IMR-90 (cell line): ENCODE results near the gene KLHL14. TPM values are rescaled to one million over a fixed set of nuclear protein-coding genes. Genes with fewer than 3 reads are reported as not detected.

Experiments used
- ATAC-seq: fragments of 200-7000 bp; cut with Tn5 transposase; 2 replicates; pipeline ENCODE4 v1.9.1; 2020; ENCODE audit warnings: low read depth, mild to moderate bottlenecking, moderate library complexity
- BruUV-seq: library from RNA; stranded (reverse); fragments of 400-500 nt; replicated peaks from 2 replicates; lab custom pipeline; 2021; lab: Mats Ljungman, UMichigan
- CTCF ChIA-PET: fragments of 300-600 bp; formaldehyde crosslinking; extraction: SDS; loops from one replicate; lab custom pipeline; 2021; ENCODE audit warnings: antibody characterized with exemption; lab: Yijun Ruan, JAX
- POLR2A ChIA-PET: fragments of 300-600 bp; sonication (Branson Sonifier 250); formaldehyde crosslinking; loops from one replicate; lab custom pipeline; 2022; ENCODE audit warnings: antibody characterized with exemption; ENCODE audit not compliant: unreplicated experiment; lab: Charles Lee
- DNase-seq: peaks from one replicate; pipeline ENCODE4 v3.0.0; 2013
- H2AFZ ChIP-seq: replicated peaks from 2 replicates; pipeline ENCODE3; 2013; ENCODE audit warnings: low read length, mild to moderate bottlenecking; ENCODE audit not compliant: poor library complexity
- H2AK5ac ChIP-seq: 2 replicates; pipeline ENCODE4 v1.6.1; 2013; ENCODE audit warnings: low read depth, low read length, inconsistent platforms
- H2AK9ac ChIP-seq: replicated peaks from 2 replicates; pipeline ENCODE3; 2013; ENCODE audit warnings: mild to moderate bottlenecking, low read depth, low read length, moderate library complexity; ENCODE audit not compliant: poor library complexity
- H2BK120ac ChIP-seq: 2 replicates; pipeline ENCODE4 v1.6.1; 2013; ENCODE audit warnings: low read depth, low read length, inconsistent platforms
- H2BK15ac ChIP-seq: 3 replicates; pipeline ENCODE4 v1.6.1; 2013; ENCODE audit warnings: low read depth, low read length, inconsistent platforms
- H2BK20ac ChIP-seq: 2 replicates; pipeline ENCODE4 v1.6.1; 2013; ENCODE audit warnings: low read depth, mild to moderate bottlenecking, inconsistent platforms, low read length, moderate library complexity
- H2BK5ac ChIP-seq: 2 replicates; pipeline ENCODE4 v1.6.1; 2013; ENCODE audit warnings: mild to moderate bottlenecking, low read depth, low read length, inconsistent platforms; ENCODE audit not compliant: poor library complexity, severe bottlenecking
- H3K14ac ChIP-seq: replicated peaks from 2 replicates; pipeline ENCODE4 v1.6.1; 2013; ENCODE audit warnings: low read depth, low read length, inconsistent platforms
- H3K18ac ChIP-seq: 2 replicates; pipeline ENCODE4 v1.6.1; 2013; ENCODE audit warnings: low read depth, low read length, control low read depth
- H3K23ac ChIP-seq: 2 replicates; pipeline ENCODE4 v1.6.1; 2013; ENCODE audit warnings: low read depth, low read length, inconsistent platforms
- H3K27ac ChIP-seq: 2 replicates; pipeline ENCODE4 v1.5.1; 2013; ENCODE audit warnings: mild to moderate bottlenecking, control low read depth, low read length; ENCODE audit not compliant: insufficient read depth
- H3K27me3 ChIP-seq: 2 replicates; pipeline ENCODE4 v1.6.1; 2013; ENCODE audit warnings: low read length; ENCODE audit not compliant: control insufficient read depth, insufficient read depth
- H3K36me3 ChIP-seq: 2 replicates; pipeline ENCODE4 v1.6.1; 2013; ENCODE audit warnings: low read length, mixed read lengths; ENCODE audit not compliant: control insufficient read depth, insufficient read depth
- H3K4ac ChIP-seq: 2 replicates; pipeline ENCODE4 v1.6.1; 2013; ENCODE audit warnings: low read depth, low read length, inconsistent platforms
- H3K4me1 ChIP-seq: 2 replicates; pipeline ENCODE4 v1.6.1; 2013; ENCODE audit warnings: low read length, mixed read lengths; ENCODE audit not compliant: control insufficient read depth, insufficient read depth
- H3K4me2 ChIP-seq: 2 replicates; pipeline ENCODE4 v1.6.1; 2013; ENCODE audit warnings: low read depth, mild to moderate bottlenecking, control low read depth, low read length, moderate library complexity
- H3K4me3 ChIP-seq: 2 replicates; pipeline ENCODE4 v1.5.1; 2013; ENCODE audit warnings: low read depth, mild to moderate bottlenecking, control low read depth, low read length, moderate library complexity; ENCODE audit not compliant: insufficient read depth
- H3K56ac ChIP-seq: 2 replicates; pipeline ENCODE4 v1.6.1; 2013; ENCODE audit warnings: low read length, inconsistent platforms; ENCODE audit not compliant: insufficient read depth; ENCODE audit errors: extremely low read depth
- H3K79me1 ChIP-seq, 2 experiments: 2 replicates each; pipeline ENCODE4 v1.6.1; 2013; ENCODE audit warnings: low read length in 2 of 2, inconsistent platforms in 1 of 2, low read depth in 1 of 2
- H3K9ac ChIP-seq: 2 replicates; pipeline ENCODE4 v1.6.1; 2013; ENCODE audit warnings: low read depth, low read length, control low read depth
- H3K9me1 ChIP-seq: 2 replicates; pipeline ENCODE4 v1.6.1; 2013; ENCODE audit warnings: low read length, inconsistent platforms; ENCODE audit not compliant: insufficient read depth
- H3K9me3 ChIP-seq: 2 replicates; pipeline ENCODE4 v1.6.1; 2013; ENCODE audit warnings: low read length; ENCODE audit not compliant: control insufficient read depth, insufficient read depth
- H4K20me1 ChIP-seq: 2 replicates; pipeline ENCODE4 v1.6.1; 2013; ENCODE audit warnings: low read length, inconsistent platforms; ENCODE audit not compliant: insufficient read depth
- H4K5ac ChIP-seq: 2 replicates; pipeline ENCODE4 v1.6.1; 2013; ENCODE audit warnings: mild to moderate bottlenecking, low read depth, low read length, control low read depth
- H4K8ac ChIP-seq, 2 experiments: 2 replicates each; pipeline ENCODE4 v1.6.1; 2013; ENCODE audit warnings: low read depth in 2 of 2, low read length in 2 of 2, control low read depth in 1 of 2, inconsistent platforms in 1 of 2
- H4K91ac ChIP-seq: 2 replicates; pipeline ENCODE4 v1.6.1; 2013; ENCODE audit warnings: low read depth, low read length, inconsistent platforms; ENCODE audit not compliant: insufficient read depth
- CEBPB ChIP-seq: IDR thresholded peaks from 2 replicates; pipeline ENCODE4 v1.6.1; 2012; ENCODE audit warnings: low read depth, low read length, improper control_type of control experiment
- CHD1 ChIP-seq: IDR thresholded peaks from 2 replicates; pipeline ENCODE4 v1.6.1; 2012; ENCODE audit warnings: low read depth, low read length, improper control_type of control experiment
- FOS ChIP-seq: fragments of 150-350 bp; IDR thresholded peaks from 2 replicates; pipeline ENCODE4 v1.6.1; 2016; ENCODE audit warnings: low read depth, low read length
- MAFK ChIP-seq: IDR thresholded peaks from 2 replicates; pipeline ENCODE4 v1.6.1; 2012; ENCODE audit warnings: low read depth, low read length, improper control_type of control experiment
- MAZ ChIP-seq: IDR thresholded peaks from 2 replicates; pipeline ENCODE4 v1.6.1; 2012; ENCODE audit warnings: low read depth, mild to moderate bottlenecking, low read length, improper control_type of control experiment, moderate library complexity, borderline replicate concordance
- MXI1 ChIP-seq: IDR thresholded peaks from 2 replicates; pipeline ENCODE4 v1.6.1; 2012; ENCODE audit warnings: low read depth, mild to moderate bottlenecking, low read length, moderate library complexity, borderline replicate concordance
- NFE2L2 ChIP-seq: fragments of 150-350 bp; IDR thresholded peaks from 2 replicates; pipeline ENCODE4 v1.6.1; 2016; ENCODE audit warnings: low read depth, mild to moderate bottlenecking, low read length
- POLR2A ChIP-seq: IDR thresholded peaks from 2 replicates; pipeline ENCODE4 v1.6.1; 2012; ENCODE audit warnings: mild to moderate bottlenecking, low read depth, low read length
- RAD21 ChIP-seq: IDR thresholded peaks from 2 replicates; pipeline ENCODE4 v1.6.1; 2012; ENCODE audit warnings: low read length, improper control_type of control experiment
- RCOR1 ChIP-seq: IDR thresholded peaks from 2 replicates; pipeline ENCODE4 v1.6.1; 2012; ENCODE audit warnings: mild to moderate bottlenecking, low read length, improper control_type of control experiment; ENCODE audit not compliant: insufficient replicate concordance
- RFX5 ChIP-seq: IDR thresholded peaks from 2 replicates; pipeline ENCODE4 v1.8.0; 2012; ENCODE audit warnings: low read depth, mild to moderate bottlenecking, low read length, moderate library complexity
- SMC3 ChIP-seq: fragments of 150-350 bp; IDR thresholded peaks from 2 replicates; pipeline ENCODE4 v1.6.1; 2016; ENCODE audit warnings: low read depth, mild to moderate bottlenecking, antibody characterized with exemption, low read length, moderate library complexity
- WGBS, 2 experiments: methylation state at CpG; one replicate each; pipeline versions ENCODE4 v1.1.5 to v1.1.7; 2013; ENCODE audit warnings: missing lambda C conversion rate in 2 of 2; ENCODE audit not compliant: insufficient read length in 1 of 2; ENCODE audit errors: extremely low coverage in 2 of 2; 5-methylcytosine and 5-hydroxymethylcytosine counted together
- dilution Hi-C: fragments of 300-500 bp; cut with HindIII; formaldehyde crosslinking; loops from one replicate; pipeline ENCODE4 v1.14.3; 2018; ENCODE audit warnings: low sequenced_read_pairs; ENCODE audit not compliant: unreplicated experiment
- in situ Hi-C: fragments of 300-500 bp; cut with MboI; formaldehyde crosslinking; loops from 3 replicates; pipeline ENCODE4 v1.14.3; 2019; ENCODE audit warnings: low sequenced_read_pairs, inconsistent platforms, mixed read lengths
- intact Hi-C: fragments of 100-400 bp; cut with micrococcal nuclease; formaldehyde crosslinking; loops from 2 replicates; pipeline ENCODE4 v1.10.0; 2022
- polyA plus RNA-seq, 3 experiments: library from polyadenylated mRNA; depleted of rRNA; stranded (reverse); fragments of >200 nt; gene quantifications; 2 replicates each; pipeline ENCODE4 v1.2.3, GENCODE V29; 2012; ENCODE audit warnings: low replicate concordance in 1 of 3
- total RNA-seq: library from RNA; depleted of rRNA; stranded (reverse); fragments of >200 nt; gene quantifications from 2 replicates; pipeline ENCODE4 v1.2.3, GENCODE V29; 2012
- TF ChIP-seq, protein P1 (sequence below): fragments of 150-350 bp; IDR thresholded peaks from 2 replicates; pipeline ENCODE4 v1.6.1; 2016; ENCODE audit warnings: low read depth, mild to moderate bottlenecking, low read length, moderate library complexity, borderline replicate concordance
- TF ChIP-seq, protein P2 (sequence below): conservative IDR thresholded peaks from 2 replicates; pipeline ENCODE4 v1.5.1; 2012; ENCODE audit warnings: mild to moderate bottlenecking, low read depth, low read length, improper control_type of control experiment

The KLHL14 gene
- total and polyA plus RNA-seq, 2 of the 4 experiments (the other 2 are of a cell fraction) = not detected

DNA sequence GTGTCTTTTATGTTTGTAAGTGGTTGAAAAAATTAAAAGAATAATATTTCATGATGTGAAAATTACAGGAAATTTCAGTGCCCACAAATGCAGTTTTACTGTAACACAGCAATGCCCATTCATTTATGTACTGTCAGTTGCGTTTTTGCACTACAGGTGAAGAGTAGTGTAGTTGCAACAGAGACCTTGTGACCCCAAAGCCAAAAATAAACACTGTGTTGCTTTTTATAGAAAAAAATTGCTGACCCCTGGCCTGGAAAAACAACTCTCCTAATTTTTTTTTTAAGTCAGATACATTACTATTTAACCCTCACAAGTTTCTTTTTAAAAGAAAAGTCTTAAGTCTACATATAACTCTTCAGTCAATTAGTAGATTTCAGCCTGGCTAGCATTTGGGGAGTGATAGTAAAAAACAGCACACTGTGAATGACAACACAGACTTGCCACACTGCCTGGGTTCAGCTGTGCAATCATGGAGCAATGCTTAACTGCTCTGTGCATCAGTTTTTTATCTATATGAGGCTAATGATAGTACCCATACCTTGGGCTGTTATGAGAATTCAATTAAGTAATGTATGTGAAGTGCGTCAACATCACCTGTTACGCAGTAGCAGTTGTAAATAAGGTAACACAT, 8.1 kb downstream of the KLHL14 start:
- ChIA-PET POLR2A (no interaction called here), CTCF (no interaction called here)
- no TSS peak for BruUV-seq
- H3K4ac ChIP-seq = no peak overlapping the region
- H3K18ac ChIP-seq = no peak overlapping the region
- no peak overlapping the region for H3K9ac ChIP-seq
- H3K27me3 ChIP-seq = peaks cover 10% of the 10 kb centered on the region; the same call in 1 of the 2 replicates
- H2AFZ ChIP-seq = no peak overlapping the region
- H3K79me1 ChIP-seq = no peaks in the 10 kb centered on the region
- H3K14ac ChIP-seq = no peak overlapping the region
- no peak overlapping the region for H3K27ac ChIP-seq
- H3K56ac ChIP-seq = no peak overlapping the region
- no peaks in the 10 kb centered on the region; the same call in 1 of the 2 replicates for H3K9me1 ChIP-seq
- no peak overlapping the region for H3K23ac ChIP-seq
- H2BK20ac ChIP-seq = no peak overlapping the region
- no peak for ATAC-seq
- WGBS, 2 experiments = no CpG with 5 or more reads among the region's 3 CpGs
- no peak overlapping the region for H4K91ac ChIP-seq
- intact Hi-C loops = no loop called here
- H4K5ac ChIP-seq = no peak overlapping the region
- dilution Hi-C loops = no loop called here
- no peak overlapping the region for H2BK15ac ChIP-seq
- no peaks in the 10 kb centered on the region for H4K20me1 ChIP-seq
- H4K8ac ChIP-seq = no peak overlapping the region
- no peak for TF ChIP-seq FOS
- no peak for TF ChIP-seq CHD1
- TF ChIP-seq POLR2A = no peak
- no peak for TF ChIP-seq RFX5
- no peak for TF ChIP-seq CEBPB
- TF ChIP-seq MXI1 = no peak
- no peak for TF ChIP-seq SMC3
- TF ChIP-seq NFE2L2 = no peak
- TF ChIP-seq, protein P1, sequence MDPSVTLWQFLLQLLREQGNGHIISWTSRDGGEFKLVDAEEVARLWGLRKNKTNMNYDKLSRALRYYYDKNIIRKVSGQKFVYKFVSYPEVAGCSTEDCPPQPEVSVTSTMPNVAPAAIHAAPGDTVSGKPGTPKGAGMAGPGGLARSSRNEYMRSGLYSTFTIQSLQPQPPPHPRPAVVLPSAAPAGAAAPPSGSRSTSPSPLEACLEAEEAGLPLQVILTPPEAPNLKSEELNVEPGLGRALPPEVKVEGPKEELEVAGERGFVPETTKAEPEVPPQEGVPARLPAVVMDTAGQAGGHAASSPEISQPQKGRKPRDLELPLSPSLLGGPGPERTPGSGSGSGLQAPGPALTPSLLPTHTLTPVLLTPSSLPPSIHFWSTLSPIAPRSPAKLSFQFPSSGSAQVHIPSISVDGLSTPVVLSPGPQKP = no peak
- TF ChIP-seq, protein P2, sequence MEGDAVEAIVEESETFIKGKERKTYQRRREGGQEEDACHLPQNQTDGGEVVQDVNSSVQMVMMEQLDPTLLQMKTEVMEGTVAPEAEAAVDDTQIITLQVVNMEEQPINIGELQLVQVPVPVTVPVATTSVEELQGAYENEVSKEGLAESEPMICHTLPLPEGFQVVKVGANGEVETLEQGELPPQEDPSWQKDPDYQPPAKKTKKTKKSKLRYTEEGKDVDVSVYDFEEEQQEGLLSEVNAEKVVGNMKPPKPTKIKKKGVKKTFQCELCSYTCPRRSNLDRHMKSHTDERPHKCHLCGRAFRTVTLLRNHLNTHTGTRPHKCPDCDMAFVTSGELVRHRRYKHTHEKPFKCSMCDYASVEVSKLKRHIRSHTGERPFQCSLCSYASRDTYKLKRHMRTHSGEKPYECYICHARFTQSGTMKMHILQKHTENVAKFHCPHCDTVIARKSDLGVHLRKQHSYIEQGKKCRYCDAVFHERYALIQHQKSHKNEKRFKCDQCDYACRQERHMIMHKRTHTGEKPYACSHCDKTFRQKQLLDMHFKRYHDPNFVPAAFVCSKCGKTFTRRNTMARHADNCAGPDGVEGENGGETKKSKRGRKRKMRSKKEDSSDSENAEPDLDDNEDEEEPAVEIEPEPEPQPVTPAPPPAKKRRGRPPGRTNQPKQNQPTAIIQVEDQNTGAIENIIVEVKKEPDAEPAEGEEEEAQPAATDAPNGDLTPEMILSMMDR = no peak
- no peak for TF ChIP-seq MAZ
- no peak for TF ChIP-seq RCOR1
- TF ChIP-seq RAD21 = no peak
- TF ChIP-seq MAFK = no peak
- no peak for DNase-seq
- no peak overlapping the region for H2BK5ac ChIP-seq
- no peak overlapping the region for H3K4me2 ChIP-seq
- in situ Hi-C loops = no loop called here
- H3K36me3 ChIP-seq = no peaks in the 10 kb centered on the region
- H3K4me1 ChIP-seq = no peaks in the 10 kb centered on the region
- H2AK5ac ChIP-seq = no peak overlapping the region
- H3K9me3 ChIP-seq = no peaks in the 10 kb centered on the region
- no peak overlapping the region for H3K4me3 ChIP-seq
- no peak overlapping the region for H2BK120ac ChIP-seq
- H2AK9ac ChIP-seq = no peak overlapping the region
